Hematopoietic multipotent progenitor cell treated with erythropoietin and hydrocortisone succinate and interleukin-3 and kit ligand, for 15 days (in vitro differentiated cells): ENCODE results near the gene OAT.

Source experiments
- DNase-seq: peaks from one replicate; pipeline ENCODE4 v3.0.0-alpha.2; 2015; ENCODE audit warnings: low spot score

The OAT gene

DNA sequence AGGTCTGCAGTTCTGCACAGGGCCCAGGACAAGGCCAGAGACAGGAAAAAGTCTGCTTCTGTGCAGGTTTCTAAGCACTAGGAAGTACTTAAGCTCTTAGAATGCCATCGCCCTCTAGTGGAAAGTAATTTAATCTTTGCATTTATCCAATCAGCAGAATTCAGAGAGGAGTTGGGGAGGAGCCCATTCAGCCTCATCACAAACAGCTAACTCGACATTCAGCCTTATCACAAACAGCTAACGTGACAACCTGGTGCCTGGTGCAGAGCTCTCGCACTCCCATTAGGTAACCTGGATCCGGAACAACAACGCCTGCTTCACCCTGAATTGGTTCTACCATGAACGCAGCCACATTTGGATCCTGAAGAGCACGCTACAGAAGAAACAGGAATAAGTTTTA, 15.2 kb downstream of the OAT start:
- peak; percentile 89 for DNase-seq

DNA sequence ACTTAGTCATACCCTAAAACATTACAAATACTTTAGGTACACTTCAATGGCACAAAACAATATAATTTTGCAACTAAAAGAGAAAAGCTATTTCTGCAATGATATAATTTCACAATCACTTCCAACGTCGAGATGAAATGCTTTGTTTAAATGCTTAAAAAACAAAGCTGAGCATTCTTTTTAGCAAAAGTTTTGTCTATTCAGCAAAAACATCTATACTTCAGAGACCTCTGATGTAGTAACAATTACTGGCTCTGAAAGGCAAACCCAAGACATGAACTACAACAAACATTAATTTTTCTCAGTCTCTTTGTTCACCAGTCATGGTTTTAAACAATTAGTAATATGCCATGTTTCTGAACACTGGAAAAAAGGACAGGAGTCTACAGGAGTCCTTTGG, 16.4 kb downstream of the OAT start:
- no peak for DNase-seq

DNA sequence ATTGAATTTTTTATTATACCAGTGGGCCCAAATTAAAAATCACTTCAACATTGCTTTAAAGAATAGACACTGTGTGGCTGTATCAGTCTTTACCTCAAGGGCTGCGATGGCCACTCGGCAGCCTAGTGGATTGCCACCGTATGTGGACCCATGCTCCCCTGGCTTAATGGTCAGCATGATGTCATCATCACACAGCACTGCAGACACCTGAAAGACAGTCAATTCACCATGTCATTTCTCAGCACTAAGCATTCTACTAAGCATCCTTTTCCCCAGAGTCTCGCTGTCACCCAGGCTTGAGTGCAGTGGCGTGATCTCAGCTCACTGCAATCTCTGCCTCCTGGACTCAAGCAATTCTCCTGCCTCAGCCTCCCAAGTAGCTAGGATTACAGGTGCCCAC, 17.1 kb downstream of the OAT start:
- DNase-seq: no peak

DNA sequence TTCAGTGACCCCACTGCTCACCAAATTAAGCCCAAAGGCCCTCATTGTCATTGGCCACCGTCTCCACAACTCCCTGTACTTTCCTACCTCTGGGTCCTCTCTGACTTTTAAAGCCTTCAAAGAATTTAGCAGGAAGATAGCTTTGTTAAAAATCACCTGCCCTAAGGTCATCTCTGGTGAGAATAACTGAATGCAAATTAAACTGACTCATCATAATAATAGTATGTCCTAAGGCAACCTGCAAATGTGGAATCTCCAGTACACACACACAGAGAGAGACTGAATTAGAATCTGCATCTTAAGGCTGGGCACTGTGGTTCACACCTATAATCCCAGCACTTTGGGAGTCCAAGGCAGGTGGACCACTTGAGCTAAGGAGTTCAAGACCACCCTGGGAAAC, 24.1 kb downstream of the OAT start:
- DNase-seq: no peak

DNA sequence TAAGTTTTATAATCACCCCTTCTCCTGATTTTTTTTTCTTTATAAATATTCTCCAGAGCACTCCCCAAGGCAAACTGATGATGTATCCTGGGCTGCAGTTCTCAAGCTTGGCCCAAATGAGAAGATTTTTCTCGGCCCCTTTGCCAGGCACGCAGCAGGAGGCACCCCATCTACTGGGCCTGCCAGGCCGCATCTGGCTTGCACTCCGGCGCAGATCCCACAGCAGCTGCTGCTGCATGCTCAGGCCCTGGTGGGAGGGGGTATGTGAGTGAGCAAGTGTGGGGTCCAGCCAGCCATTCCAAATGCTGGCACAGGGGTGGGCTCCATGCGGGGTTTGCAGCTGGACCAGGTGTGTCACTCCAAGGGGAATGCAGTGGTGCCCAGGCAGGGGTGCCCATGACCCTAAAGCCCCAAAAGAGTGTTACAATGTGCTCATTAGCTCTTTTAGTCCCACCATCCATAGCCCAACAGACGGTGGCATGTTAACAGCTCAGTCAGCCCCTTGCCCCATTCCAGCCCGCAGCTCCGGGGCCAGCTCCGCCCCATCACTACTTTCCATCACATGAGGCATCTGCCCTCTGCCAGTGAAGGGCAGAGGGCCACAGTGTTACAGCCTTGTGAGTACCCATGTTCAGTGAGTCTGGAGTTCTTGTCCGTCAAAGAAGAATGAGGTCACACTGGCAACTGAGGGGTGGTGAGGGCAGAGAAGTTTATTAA, 25.9 kb downstream of the OAT start:
- no peak for DNase-seq

DNA sequence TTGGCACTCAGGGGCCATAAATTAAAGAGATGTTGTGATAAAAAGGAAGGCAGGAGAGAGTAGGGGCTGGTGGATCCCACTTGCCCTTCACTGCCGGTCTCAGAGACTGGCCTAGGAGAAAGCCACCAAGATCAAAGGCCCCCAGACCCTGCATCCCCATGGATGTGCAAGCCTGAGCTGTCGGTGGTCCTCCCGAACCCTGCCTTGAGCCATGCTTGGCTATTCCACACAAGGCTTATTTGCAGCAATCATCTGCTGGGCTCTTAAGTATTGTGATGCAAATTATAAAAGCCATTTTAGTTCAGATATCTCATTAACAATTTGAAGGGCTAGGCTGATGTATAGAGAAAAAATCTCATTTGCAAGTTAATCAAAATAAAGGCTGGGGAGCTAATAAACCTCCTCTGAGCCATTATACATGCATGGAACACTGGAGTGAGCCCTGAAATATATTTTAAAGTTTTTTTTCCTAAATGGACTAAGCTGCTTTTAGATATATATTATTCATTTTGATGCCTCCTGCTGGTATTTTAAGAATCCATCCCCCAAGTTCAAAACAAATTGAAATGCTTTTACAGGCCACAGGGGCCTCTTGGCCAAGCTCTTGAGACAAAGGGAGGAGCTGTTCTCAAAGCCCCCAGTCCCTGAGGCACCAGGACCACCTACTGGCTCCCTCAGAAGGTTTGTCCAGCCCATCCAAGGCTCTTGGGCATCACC, 28.1 kb downstream of the OAT start:
- no peak for DNase-seq

DNA sequence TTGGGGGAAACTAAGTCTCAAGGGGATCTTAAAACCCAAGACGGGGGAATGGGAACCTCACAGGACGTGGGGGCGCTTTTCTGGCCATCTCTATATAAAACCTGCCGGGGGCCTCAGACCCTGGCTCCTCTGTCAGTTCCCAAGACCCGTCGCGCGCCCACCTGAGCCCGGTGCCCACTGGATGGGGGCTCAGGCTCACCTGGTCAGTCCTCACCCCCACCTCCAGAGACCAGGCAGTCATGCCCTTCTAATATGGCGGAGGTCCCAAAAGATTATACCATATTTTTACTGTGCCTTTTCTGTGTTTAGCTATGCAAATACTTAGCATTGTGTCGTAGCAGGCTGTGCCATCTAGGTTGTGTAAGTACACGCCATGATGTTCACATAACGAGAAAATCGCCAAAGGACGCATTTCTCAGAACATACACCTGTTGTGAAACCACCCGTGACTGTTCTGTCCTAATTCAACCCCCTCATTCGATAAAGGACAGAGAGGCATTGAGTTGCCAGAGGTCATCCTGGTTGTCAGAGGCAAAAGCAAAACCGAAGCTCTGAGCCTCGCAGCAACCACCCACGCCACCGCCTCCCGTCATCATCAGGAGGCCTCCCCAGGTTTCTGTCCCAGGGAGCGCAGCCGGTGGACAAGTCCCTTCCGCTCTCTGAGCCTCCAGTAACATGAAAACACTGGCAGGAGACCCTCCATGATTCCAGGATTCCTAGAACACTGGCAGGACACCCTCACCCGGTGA, 28.9 kb downstream of the OAT start:
- no peak for DNase-seq

DNA sequence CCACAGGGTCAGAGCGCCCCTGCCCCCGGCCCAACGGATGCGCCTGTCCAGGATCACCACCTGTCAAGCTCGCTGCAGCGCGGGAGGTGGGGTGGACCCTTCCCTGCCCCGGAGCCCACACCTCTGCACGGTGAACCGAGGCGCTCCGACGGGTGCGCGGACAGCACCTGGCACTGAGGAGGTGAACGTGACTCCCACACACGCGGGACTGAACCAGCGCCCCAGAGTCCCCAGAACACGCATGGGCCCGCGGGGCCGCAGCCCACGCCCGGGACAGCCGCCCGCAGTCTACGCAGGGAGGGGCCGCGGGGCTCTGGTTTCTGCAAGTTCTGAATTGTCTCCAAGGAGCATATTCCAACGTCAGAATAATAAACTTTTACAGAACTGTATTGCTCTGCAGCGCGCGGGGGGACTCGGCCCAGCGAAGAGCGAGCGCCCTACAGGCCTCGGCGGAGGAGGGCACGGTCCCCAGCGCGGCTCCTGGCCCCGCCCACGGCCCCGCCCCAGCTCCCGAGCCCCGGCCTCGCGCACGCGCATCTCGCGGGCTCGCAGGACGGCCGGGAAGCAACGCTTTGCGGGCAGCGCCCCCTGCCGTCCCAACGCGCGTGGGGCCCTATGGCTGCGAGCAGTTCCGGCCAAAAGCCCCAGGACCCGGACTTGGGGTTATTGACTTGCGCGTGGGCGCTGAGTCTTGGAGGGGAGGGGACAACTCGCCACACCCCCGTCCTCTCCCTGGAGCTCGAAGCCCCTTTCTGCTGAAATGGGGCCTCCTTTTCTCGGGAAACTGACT, 29.7 kb downstream of the OAT start:
- peak; percentile 94 for DNase-seq

DNA sequence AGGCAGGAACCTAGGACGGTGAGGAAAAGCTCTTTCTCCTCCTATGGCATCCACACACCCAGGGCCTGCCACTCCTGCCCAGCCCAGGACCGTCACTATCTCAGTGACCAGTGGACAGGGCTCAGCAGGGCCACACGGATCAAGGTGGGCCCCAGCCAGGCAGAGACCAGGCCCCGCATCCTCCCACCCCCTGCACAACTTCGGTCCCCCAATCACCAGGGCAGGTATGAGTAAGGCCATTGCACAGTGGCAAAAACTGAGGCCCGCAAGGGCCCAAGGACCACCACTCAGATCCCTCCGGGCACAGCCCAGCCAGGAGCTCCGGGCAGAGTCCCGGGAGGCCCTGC, 30.3 kb downstream of the OAT start:
- no peak for DNase-seq

DNA sequence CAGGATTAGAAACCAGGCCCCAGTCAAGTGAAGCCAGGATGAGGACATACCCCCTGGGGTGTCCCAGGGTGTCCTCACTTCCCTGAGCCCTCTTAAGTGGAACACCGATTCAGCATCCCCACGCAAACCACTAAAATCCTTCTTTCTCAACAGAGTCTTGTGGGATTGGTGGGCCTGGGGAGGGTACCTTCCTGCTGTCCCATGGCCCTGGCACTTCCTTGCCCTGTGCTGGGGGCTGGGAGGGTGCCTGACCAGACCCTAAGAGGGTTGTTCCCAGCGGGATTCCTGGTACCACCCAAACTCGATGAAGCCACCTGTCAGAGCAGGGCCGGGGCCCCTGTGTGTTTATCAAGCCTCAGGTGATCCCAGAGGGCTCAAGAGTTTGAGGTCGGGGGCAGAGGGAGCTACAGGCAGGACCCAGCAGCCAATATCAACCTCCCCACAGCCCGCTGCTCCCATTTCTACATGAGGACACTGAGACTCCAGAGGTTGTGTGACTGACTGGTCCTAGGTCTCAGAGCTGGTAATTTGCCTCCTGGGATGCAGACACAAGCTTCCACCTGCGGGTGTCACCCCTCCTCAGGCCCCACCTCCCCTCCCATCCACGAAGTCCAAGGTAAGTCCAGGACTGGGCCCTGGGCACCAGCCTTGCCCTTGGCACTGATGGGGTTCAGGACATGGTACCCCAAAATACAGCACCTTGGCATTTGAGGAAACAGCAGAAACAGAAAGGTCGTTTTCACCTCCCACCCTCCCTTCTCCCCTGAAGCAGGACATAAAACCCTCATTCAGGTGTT, 31.4 kb downstream of the OAT start:
- DNase-seq: no peak

DNA sequence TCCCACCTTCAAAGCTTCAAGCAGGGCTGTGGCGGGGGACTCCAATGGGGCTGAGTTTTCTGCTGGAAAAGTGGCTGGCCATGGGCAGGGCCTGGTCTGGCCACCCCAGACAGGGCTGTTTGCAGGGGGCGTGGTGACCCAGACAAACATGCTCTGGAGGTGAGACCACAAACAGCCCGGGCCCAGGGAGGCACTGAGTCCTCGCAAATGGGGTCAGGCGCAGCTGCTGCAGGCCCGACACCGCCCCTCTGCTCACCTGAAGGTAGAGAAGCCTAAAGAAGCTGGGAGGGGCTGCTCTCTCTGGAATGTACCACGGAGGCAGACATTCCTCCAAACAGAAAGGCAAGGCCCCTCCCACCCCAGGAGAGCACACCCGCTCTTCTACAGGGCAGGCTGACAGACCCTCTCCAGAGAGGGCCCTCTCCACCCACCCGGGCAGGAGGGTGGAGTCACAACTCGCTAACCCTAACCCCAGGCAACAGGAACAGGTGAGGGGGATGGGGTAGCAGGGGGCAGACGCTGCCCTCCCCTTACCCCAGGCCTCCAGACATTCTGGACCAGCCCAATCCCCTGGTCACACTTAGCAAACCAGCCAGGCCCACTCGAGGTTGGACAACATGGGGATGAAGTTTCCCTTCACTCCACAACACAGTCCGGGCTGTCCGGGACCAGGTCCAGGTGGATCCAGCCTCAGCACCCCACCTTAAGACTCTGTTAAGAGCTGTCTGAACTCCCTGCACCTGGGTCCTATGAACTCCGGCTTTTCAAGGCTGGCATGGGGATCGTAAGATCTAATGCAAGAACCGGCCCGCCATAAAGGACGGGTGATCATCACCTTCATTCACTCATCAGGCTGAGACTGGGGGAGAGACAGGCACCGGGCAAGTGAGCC, 32.3 kb downstream of the OAT start:
- DNase-seq: no peak

DNA sequence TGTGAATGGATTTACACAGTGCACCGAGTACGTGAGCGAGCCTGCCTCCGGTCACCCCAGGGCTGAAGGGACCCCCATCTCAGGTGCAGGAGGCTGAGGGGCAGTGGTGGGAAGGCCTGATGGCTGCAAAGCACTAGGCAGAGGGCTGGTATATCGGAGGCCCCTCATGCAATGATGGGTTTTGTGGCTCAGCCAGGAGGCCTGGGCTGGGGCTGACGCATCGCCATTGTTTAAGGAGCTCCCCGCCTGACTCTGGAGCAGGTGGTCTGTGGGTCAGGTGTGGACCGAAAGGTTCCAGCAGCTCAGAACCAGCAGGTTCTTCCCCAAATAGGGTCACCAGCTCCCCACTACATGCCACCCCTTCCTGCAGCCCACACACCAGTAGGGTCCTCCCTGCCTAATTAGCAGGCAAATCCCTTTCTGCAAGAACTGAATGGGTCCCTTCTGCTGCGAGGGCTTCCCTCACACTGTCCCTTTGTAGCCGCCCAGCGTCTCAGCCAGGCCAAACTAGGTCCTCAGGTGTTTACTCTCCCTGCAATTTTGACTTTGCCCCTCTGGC, 33.0 kb downstream of the OAT start:
- DNase-seq: no peak

DNA sequence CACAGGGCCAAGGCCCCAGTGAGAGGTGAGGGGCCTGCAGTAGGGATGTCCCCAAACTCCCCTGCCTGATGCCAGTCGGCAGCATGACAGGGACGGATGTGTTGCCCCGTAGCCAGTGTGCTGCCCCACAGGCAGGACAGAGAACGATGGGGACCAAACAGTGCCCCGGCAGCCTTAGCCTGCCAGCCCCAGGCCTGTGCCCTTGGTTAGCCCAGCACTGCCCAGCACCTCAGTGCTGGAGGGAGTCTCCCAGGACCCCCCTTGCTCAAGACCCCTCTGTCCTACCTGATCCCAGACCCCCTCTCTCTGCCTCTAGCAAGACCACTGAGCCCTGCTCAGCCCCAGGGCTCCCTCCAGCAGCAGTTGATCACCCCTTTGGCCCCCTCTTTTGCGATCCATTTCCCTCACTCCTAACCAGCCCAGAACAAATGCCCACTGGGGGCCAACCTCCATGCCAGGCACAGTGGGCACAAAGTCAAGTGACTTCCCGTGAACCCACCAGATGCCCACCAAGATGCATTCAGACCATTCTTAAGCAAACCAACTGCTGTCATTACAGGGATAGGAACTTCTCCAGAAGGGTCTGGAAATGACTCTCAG, 34.0 kb downstream of the OAT start:
- DNase-seq: no peak

DNA sequence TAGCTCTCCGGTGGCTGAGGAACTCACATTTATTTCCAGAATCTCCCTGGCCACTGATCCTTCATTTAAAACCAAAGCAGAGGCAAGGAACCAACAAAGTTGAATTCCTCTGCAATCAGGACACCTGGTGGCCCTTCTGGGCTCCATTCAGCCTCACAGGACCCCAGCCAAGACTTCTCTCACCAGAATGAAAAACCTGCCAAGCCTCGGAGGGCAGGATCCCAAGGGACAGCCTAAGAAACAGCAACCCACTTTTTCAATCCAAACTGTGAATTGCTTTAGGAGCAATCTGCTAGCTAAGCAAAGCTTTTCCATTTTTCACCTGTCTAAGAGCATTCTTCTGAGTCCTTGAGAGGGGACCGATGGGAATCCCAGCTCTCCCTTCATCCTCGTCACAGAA, 34.6 kb downstream of the OAT start:
- no peak for DNase-seq

DNA sequence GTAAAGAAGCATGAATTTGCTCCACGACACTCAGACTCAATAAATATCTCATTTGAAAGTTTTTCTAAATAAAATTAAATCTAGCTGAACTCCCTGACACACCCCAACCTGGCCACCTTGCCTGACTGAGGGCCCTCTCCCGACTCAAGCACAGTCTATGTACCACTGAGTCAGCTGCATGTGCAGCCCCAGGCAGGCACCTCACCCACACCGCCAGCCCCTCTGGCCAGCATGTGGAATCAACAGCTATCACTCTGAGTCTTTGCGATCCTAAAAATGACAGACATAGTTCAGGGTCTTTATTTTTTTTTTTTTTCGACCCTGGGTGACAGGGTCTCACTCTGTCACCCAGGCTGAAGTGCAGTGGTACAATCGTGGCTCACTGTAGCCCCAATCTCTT, 35.2 kb downstream of the OAT start:
- no peak for DNase-seq

DNA sequence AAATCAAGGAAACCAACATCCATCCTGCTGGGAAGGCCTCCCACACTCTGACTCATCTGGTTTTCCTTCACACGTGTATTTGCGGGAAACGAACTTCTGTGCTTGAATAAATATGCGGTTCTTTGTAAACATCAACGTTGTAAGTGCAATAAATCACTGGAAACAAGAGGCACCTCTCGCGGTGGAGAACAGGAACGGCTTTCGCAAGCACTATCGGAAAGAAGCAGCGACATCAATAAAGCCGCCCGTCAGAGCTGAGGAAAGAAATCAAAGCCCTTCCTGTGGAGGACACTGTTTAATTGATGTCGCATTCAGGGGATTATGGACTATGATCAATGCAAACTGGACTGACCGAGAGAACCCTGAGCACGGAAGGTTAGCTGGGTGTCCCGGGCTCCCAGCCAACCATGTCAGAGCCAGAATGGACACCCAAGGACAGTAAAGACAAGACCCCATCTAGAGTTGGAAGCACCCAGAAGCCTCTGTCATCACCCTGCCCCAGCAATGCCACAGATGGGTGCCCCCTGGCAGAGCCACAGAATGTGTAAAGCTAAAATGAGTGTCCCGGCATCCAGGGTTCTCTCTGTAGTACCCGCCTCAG, 37.6 kb downstream of the OAT start:
- no peak for DNase-seq

DNA sequence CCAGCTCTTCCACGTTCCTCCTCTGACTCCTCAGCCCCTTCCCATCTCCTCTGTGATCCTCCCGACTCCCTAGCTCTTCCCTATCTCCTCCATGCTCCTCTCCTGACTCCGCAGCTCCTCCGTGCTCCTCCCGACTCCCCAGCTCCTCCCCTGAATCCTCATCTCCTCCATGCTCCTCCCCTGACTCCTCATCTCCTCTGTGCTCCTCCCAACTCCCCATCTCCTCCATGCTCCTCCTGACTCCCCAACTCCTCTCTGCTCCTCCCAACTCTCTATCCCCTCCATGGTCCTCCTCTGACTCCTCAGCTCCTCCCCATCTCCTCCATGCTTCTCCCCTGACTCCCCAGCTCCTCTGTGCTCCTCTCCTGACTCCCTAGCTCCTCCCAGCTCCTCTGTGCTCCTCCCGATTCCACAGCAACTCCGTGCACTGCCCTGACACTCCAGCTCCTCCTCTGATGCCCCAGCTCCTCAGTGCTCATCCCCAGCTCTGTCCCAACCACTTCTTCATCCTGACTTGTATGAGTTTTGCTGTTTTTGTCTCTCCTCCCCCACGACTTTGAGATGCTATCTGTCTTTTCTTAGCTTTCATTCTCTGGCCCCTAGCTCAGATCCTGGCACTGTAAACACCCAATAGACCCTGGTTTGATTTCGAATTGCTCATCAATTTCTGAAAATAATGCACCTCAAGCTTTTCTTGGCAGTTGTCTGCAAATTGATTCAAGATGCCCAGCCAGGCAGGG, 38.3 kb downstream of the OAT start:
- no peak for DNase-seq

DNA sequence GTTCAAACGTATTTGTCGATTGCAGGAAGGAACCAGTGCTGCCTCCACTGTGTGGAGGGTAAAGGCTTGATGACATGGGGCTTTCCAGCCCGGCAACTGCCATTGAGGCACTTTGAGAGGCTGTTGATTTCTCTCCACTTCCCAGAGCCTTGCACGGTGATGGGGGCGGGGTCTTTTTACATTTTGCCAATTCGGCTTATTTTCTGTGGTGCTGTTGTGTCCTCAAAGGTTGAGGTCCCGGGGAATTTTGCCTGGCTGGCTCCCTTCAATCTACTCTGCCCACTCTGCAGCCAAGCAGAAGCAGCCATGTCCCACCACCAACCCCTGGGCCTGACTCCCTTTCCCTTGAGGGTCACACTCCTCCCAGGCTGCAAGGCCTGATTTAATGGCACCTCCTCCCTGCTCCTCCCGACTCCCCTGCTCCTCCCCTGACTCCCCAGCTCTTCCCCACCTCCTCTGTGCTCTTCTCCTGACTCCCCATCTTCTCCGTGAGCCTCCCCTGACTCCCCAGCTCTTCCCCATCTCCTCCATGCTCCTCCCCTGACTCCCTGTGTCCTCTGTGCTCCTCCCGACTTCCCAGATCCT, 39.0 kb downstream of the OAT start:
- no peak for DNase-seq
